Measurements from ENCODE around the gene KIAA1210. TPM values are rescaled to one million over a fixed set of nuclear protein-coding genes. Genes with fewer than 3 reads are reported as not detected.

The KIAA1210 gene
- total and polyA plus RNA-seq, 10 of the 15 experiments (the other 5 are each of a cell fraction or from before 2014, with no cell fraction given) = 0.01 TPM; not detected in 9

GRCh38 chrX:119132961-119133360, 5.3 kb upstream of the KIAA1210 start (continued):
- TF ChIP-seq ATF3 (IDR thresholded peaks at IDR 0.05; ENCODE audit: borderline replicate concordance, extremely low read depth, low read depth, low read length) (no peak), ESRRA (IDR thresholded peaks at IDR 0.05; ENCODE audit: low read length) (no peak), ATF2 (IDR thresholded peaks at IDR 0.05; ENCODE audit: low read length) (no peak), TAF1 (IDR thresholded peaks at IDR 0.05; ENCODE audit: borderline replicate concordance, low read depth, low read length) (no peak), ZNF24 (IDR thresholded peaks at IDR 0.05) (no peak), SMAD1 (IDR thresholded peaks at IDR 0.05; ENCODE audit: low read depth, partially characterized antibody) (no peak), ZBED1 (IDR thresholded peaks at IDR 0.05; ENCODE audit: borderline replicate concordance) (no peak), HDAC2 (IDR thresholded peaks at IDR 0.05) (no peak)

- H3K36me3 ChIP-seq (ENCODE audit: control insufficient read depth in 2 of 2, insufficient read depth in 2 of 2, low read length in 1 of 2) = no peaks in the 10 kb centered on the region
- no peak overlapping the region for H3K4me2 ChIP-seq (ENCODE audit: control insufficient read depth, insufficient read depth)
- no peak for FAIRE-seq
- no peak overlapping the region for H3K27ac ChIP-seq (ENCODE audit: control insufficient read depth, insufficient read depth)
- H2AFZ ChIP-seq (ENCODE audit: control insufficient read depth, low read depth, low read length) = no peak overlapping the region
- no peaks in the 10 kb centered on the region for H3K9me3 ChIP-seq (replicated peaks; ENCODE audit: control insufficient read depth, insufficient read depth, low read length)
- H3K4me1 ChIP-seq (ENCODE audit: control insufficient read depth, insufficient read depth, low read length) = no peaks in the 10 kb centered on the region
- ChIA-PET SMC1A (ENCODE audit: uncharacterized antibody, unreplicated experiment) (interaction anchor here (0.7 to 1.9 kb wide), 2 partner anchors 15 to 146 kb away, joined by 4 to 7 read pairs; no protein-coding TSS in a partner anchor), RAD21 (ENCODE audit: unreplicated experiment) (no interaction called here), POLR2A (no interaction called here), CTCF (no interaction called here)
- no peaks in the 10 kb centered on the region for H3K79me2 ChIP-seq (ENCODE audit: control insufficient read depth, insufficient read depth, low read length)
- TF ChIP-seq GABPA (IDR thresholded peaks at IDR 0.05; ENCODE audit: low read depth) (no peak), SP1 (IDR thresholded peaks at IDR 0.05; ENCODE audit: low read depth, low read length) (no peak), SMARCA5 (IDR thresholded peaks at IDR 0.05) (no peak), ZSCAN29 (IDR thresholded peaks at IDR 0.05) (no peak), POLR2AphosphoS5 (IDR thresholded peaks at IDR 0.05; ENCODE audit: low read length) (no peak), RUNX3 (IDR thresholded peaks at IDR 0.05; ENCODE audit: low read length) (no peak), SPI1 (IDR thresholded peaks at IDR 0.05; ENCODE audit: borderline replicate concordance, insufficient read depth, low read depth, low read length) (no peak), IRF4 (IDR thresholded peaks at IDR 0.05; ENCODE audit: low read depth, low read length) (no peak), TBL1XR1 (IDR thresholded peaks at IDR 0.05; ENCODE audit: low read depth, low read length) (no peak), ZNF24 (IDR thresholded peaks at IDR 0.05) (no peak), STAT3 (IDR thresholded peaks at IDR 0.05; ENCODE audit: low read depth, low read length) (no peak), BACH1 (IDR thresholded peaks at IDR 0.05; ENCODE audit: borderline replicate concordance) (no peak), CREB1 (IDR thresholded peaks at IDR 0.05; ENCODE audit: low read depth) (no peak)
- ATAC-seq = no peak
- no TSS peak for BruUV-seq (replicated peaks)
- no peak for DNase-seq (ENCODE audit: low read depth, low spot score)
- intact Hi-C loops (cut with micrococcal nuclease; ENCODE audit: unreplicated experiment) = loop anchor here (5.0 kb wide), 1 partner anchor 135 kb away; no protein-coding TSS in a partner anchor
- H3K9ac ChIP-seq (ENCODE audit: control insufficient read depth, insufficient read depth, low read length) = no peak overlapping the region
- 0% methylated on average over 2 of the region's 2 CpGs for WGBS (ENCODE audit: insufficient coverage, insufficient replicate concordance, low lambda C conversion rate, missing lambda C conversion rate)
- H3K27me3 ChIP-seq (replicated peaks in 1 of 2; ENCODE audit: control insufficient read depth in 2 of 2, insufficient read depth in 2 of 2, low read length in 1 of 2) = no peaks in the 10 kb centered on the region; a peak in 3 of 4 replicates
- in situ Hi-C loops (cut with MboI) = no loop called here
- H3K4me3 ChIP-seq = no peak overlapping the region
- no peaks in the 10 kb centered on the region for H4K20me1 ChIP-seq (ENCODE audit: control insufficient read depth, insufficient read depth)
These were observed 4.7 kb upstream of the KIAA1210 start for GRCh38 chrX:119132316-119132715.
